ENCODE results near the gene MST1. TPM values are rescaled to one million over a fixed set of nuclear protein-coding genes. Genes with fewer than 3 reads are reported as not detected.

The MST1 gene
- total and polyA plus RNA-seq, 2 experiments from 2014 or later, result 116 to 158 TPM

DNA sequence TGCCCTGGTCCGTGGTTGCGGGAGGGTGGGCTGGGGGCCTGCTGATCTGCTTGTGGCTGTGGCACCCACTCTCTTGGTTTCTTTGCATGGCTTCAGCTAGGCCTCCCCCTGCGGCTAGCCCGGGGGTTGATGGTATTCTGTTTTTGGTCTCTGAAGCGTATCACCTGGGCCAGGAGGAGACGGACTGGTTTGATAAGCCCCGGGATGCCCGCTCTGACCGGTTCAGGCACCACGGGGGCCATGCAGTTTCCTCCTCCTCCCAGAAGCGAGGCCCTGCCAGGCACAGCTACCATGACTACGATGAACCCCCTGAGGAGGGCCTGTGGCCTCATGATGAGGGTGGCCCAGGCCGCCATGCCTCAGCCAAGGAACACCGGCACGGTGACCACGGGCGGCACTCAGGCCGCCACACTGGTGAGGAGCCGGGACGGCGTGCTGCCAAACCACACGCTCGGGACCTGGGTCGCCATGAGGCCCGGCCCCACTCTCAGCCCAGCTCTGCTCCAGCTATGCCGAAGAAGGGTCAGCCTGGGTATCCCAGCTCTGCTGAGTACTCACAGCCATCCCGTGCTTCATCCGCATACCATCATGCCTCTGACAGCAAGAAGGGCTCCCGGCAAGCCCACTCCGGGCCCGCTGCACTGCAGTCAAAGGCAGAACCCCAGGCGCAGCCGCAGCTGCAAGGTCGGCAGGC, 26.4 kb downstream of the MST1 start:
- no peaks in the 10 kb centered on the region for H3K9me3 ChIP-seq (ENCODE audit: low read depth)
- no peak overlapping the region for H3K4me3 ChIP-seq
- no peaks in the 10 kb centered on the region for H3K79me2 ChIP-seq
- no peaks in the 10 kb centered on the region for H3K27me3 ChIP-seq
- DNase-seq (ENCODE audit: low spot score), result no peak
- no peaks in the 10 kb centered on the region for H3K9me2 ChIP-seq (replicated peaks; ENCODE audit: insufficient read depth)
- no peaks in the 10 kb centered on the region for H4K20me1 ChIP-seq (ENCODE audit: insufficient read depth, poor library complexity, severe bottlenecking)
- 94% methylated on average over 34 of the region's 34 CpGs for whole genome bisulfite sequencing (ENCODE audit: low lambda C conversion rate, missing lambda C conversion rate)
- TF ChIP-seq CTCF (IDR thresholded peaks at IDR 0.05; ENCODE audit: poor library complexity), result no peak
- no peak for TF ChIP-seq EZH2phosphoT487 (IDR thresholded peaks at IDR 0.05; ENCODE audit: low read depth, severe bottlenecking, unreplicated experiment)
- no peak for TF ChIP-seq EZH2 (IDR thresholded peaks at IDR 0.05; ENCODE audit: borderline replicate concordance)
- H3K4me1 ChIP-seq (ENCODE audit: insufficient read depth), result peaks cover 15% of the 10 kb centered on the region
- no peak overlapping the region for H3K27ac ChIP-seq
- no peak overlapping the region for H3K4me2 ChIP-seq
- no peaks in the 10 kb centered on the region for H3K36me3 ChIP-seq (replicated peaks; ENCODE audit: insufficient read depth, low read depth)
- H2AFZ ChIP-seq, result no peak overlapping the region

DNA sequence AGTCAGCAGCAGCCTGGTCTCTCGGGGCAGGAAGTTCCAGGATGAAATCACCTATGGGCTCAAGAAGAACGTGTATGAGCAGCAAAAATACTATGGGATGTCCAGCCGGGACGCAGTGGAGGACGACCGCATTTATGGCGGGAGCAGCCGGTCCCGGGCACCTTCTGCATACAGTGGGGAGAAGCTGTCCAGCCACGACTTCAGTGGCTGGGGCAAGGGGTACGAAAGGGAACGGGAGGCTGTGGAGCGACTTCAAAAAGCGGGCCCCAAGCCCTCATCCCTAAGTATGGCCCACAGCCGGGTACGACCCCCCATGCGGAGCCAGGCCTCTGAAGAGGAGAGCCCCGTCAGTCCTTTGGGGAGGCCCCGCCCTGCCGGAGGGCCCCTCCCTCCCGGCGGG, 27.3 kb downstream of the MST1 start:
- H3K9me2 ChIP-seq (replicated peaks; ENCODE audit: insufficient read depth), result no peaks in the 10 kb centered on the region
- 96% methylated on average over 17 of the region's 22 CpGs for WGBS (ENCODE audit: low lambda C conversion rate, missing lambda C conversion rate)
- no peak overlapping the region for H2AFZ ChIP-seq
- DNase-seq (ENCODE audit: low spot score), result no peak
- no peaks in the 10 kb centered on the region for H3K9me3 ChIP-seq (ENCODE audit: low read depth)
- TF ChIP-seq EZH2phosphoT487 (IDR thresholded peaks at IDR 0.05; ENCODE audit: low read depth, severe bottlenecking, unreplicated experiment), result no peak
- no peak for TF ChIP-seq EZH2 (IDR thresholded peaks at IDR 0.05; ENCODE audit: borderline replicate concordance)
- TF ChIP-seq CTCF (IDR thresholded peaks at IDR 0.05; ENCODE audit: poor library complexity), result no peak
- no peak overlapping the region for H3K4me2 ChIP-seq
- no peak overlapping the region for H3K4me3 ChIP-seq
- peaks cover 12% of the 10 kb centered on the region for H3K4me1 ChIP-seq (ENCODE audit: insufficient read depth)
- no peaks in the 10 kb centered on the region for H3K36me3 ChIP-seq (replicated peaks; ENCODE audit: insufficient read depth, low read depth)
- H4K20me1 ChIP-seq (ENCODE audit: insufficient read depth, poor library complexity, severe bottlenecking), result no peaks in the 10 kb centered on the region
- H3K27me3 ChIP-seq, result no peaks in the 10 kb centered on the region
- no peak overlapping the region for H3K27ac ChIP-seq
- H3K79me2 ChIP-seq, result no peaks in the 10 kb centered on the region

DNA sequence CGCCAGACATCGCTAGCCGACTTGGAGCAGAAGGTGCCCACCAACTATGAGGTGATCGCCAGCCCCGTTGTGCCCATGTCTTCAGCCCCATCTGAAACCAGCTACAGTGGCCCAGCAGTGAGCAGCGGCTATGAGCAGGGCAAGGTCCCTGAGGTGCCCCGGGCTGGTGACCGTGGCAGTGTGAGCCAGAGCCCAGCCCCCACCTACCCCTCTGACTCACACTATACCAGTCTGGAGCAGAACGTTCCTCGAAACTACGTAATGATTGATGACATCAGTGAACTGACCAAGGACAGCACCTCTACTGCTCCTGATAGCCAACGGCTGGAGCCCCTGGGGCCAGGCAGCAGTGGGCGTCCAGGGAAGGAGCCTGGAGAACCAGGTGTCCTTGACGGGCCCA, 28.0 kb downstream of the MST1 start:
- H3K27ac ChIP-seq, result no peak overlapping the region
- no peaks in the 10 kb centered on the region for H3K9me3 ChIP-seq (ENCODE audit: low read depth)
- H3K4me1 ChIP-seq (ENCODE audit: insufficient read depth), result peaks cover 4% of the 10 kb centered on the region
- H3K36me3 ChIP-seq (replicated peaks; ENCODE audit: insufficient read depth, low read depth), result no peaks in the 10 kb centered on the region
- DNase-seq (ENCODE audit: low spot score), result no peak
- no peaks in the 10 kb centered on the region for H3K79me2 ChIP-seq
- no peaks in the 10 kb centered on the region for H3K27me3 ChIP-seq
- no peaks in the 10 kb centered on the region for H4K20me1 ChIP-seq (ENCODE audit: insufficient read depth, poor library complexity, severe bottlenecking)
- WGBS (ENCODE audit: low lambda C conversion rate, missing lambda C conversion rate), result 90% methylated on average over 14 of the region's 14 CpGs
- no peak overlapping the region for H3K4me3 ChIP-seq
- H3K9me2 ChIP-seq (replicated peaks; ENCODE audit: insufficient read depth), result no peaks in the 10 kb centered on the region
- no peak for TF ChIP-seq EZH2 (IDR thresholded peaks at IDR 0.05; ENCODE audit: borderline replicate concordance)
- no peak for TF ChIP-seq CTCF (IDR thresholded peaks at IDR 0.05; ENCODE audit: poor library complexity)
- TF ChIP-seq EZH2phosphoT487 (IDR thresholded peaks at IDR 0.05; ENCODE audit: low read depth, severe bottlenecking, unreplicated experiment), result no peak
- H2AFZ ChIP-seq, result no peak overlapping the region
- no peak overlapping the region for H3K4me2 ChIP-seq
